ENCODE data around the gene BTBD7. TPM values are rescaled to one million over a fixed set of nuclear protein-coding genes. Genes with fewer than 3 reads are reported as not detected.
"Not testable (repeated sequence)": the region's sequence is repeated elsewhere in the genome, so short reads cannot be mapped to it uniquely, and the experiment has no call there.

Gene BTBD7
- total RNA-seq, 2 donors from 2014 or later: 42.8 to 48.6 TPM

DNA sequence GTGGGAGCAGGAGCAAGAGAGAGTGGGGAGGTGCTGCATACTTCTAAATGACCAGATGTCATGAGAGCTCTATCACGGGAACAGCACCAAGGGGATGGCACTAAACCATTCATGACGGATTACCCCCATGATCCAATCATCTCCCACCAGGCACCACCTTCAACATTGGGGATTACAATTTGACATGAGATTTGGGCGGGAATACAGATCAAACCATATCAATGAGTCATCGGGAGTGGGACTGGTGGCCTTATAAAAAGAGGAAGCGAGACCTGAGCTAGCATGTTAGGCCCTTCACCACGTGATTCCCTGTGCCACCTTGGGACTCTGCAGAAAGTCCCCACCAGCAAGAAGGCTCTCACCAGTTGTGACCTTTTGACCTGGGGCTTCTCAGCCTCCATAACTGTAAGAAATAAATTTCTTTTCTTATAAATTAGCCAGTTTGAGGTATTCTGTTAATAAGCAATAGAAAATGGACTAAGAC, 42.9 kb upstream of the BTBD7 start:
- H3K4me1 Mint-ChIP-seq: peaks cover 11% of the 10 kb centered on the region
- H3K27me3 ChIP-seq (ENCODE audit: control insufficient read depth, insufficient read depth, low read length, poor library complexity, severe bottlenecking): no peaks in the 10 kb centered on the region
- H3K9me3 Mint-ChIP-seq: peaks cover 9% of the 10 kb centered on the region
- no peaks in the 10 kb centered on the region for H3K36me3 ChIP-seq (ENCODE audit: control insufficient read depth, insufficient read depth, low read length)
- H3K4me3 ChIP-seq (ENCODE audit: low read length): no peak overlapping the region
- H3K4me3 Mint-ChIP-seq: no peak overlapping the region
- no peak for TF ChIP-seq CTCF (conservative IDR thresholded peaks at IDR 0.05)
- peaks cover 3% of the 10 kb centered on the region for H3K4me1 ChIP-seq (ENCODE audit: control insufficient read depth, insufficient read depth, low read length)
- peaks cover 10% of the 10 kb centered on the region for H3K9me3 ChIP-seq (ENCODE audit: control insufficient read depth, low read length)
- H3K27ac Mint-ChIP-seq: no peak overlapping the region
- no peak overlapping the region for H3K27ac ChIP-seq (ENCODE audit: low read depth, low read length)
- no peaks in the 10 kb centered on the region for H3K36me3 Mint-ChIP-seq (ENCODE audit: low read depth)
- peaks cover 8% of the 10 kb centered on the region for H3K27me3 Mint-ChIP-seq (ENCODE audit: insufficient read depth)
- no peak overlapping the region for H3K9ac ChIP-seq (ENCODE audit: extremely low read depth, low read length, poor library complexity, severe bottlenecking)
- no peak for DNase-seq
- WGBS, 2 experiments (ENCODE audit: insufficient coverage in 1 of 2, insufficient read length in 1 of 2): 94 to 100% methylated on average over 4 to 6 of the region's 6 CpGs

- Mint-ChIP-seq H3K4me3 (no peak overlapping the region), H3K4me1 (no peaks in the 10 kb centered on the region), H3K36me3 (ENCODE audit: low read depth) (no peaks in the 10 kb centered on the region), H3K27me3 (ENCODE audit: insufficient read depth) (peaks cover 4% of the 10 kb centered on the region), H3K27ac (no peak overlapping the region), H3K9me3 (peaks cover 9% of the 10 kb centered on the region)
- no peak overlapping the region for H3K9ac ChIP-seq (ENCODE audit: extremely low read depth, low read length, poor library complexity, severe bottlenecking)
- H3K36me3 ChIP-seq (ENCODE audit: control insufficient read depth, insufficient read depth, low read length): no peaks in the 10 kb centered on the region
- no peak for DNase-seq
- H3K4me1 ChIP-seq (ENCODE audit: control insufficient read depth, insufficient read depth, low read length): no peaks in the 10 kb centered on the region
- H3K27ac ChIP-seq (ENCODE audit: low read depth, low read length): no peak overlapping the region
- TF ChIP-seq CTCF (conservative IDR thresholded peaks at IDR 0.05): no peak
- peaks cover 10% of the 10 kb centered on the region for H3K9me3 ChIP-seq (ENCODE audit: control insufficient read depth, low read length)
- 94 to 100% methylated on average over 3 to 4 of the region's 4 CpGs for WGBS, 2 experiments (ENCODE audit: insufficient coverage in 1 of 2, insufficient read length in 1 of 2)
- no peaks in the 10 kb centered on the region for H3K27me3 ChIP-seq (ENCODE audit: control insufficient read depth, insufficient read depth, low read length, poor library complexity, severe bottlenecking)
- H3K4me3 ChIP-seq (ENCODE audit: low read length): no peak overlapping the region
Observed at GRCh38 chr14:93369713-93370266, 37.0 kb upstream of the BTBD7 start.

- no peaks in the 10 kb centered on the region for H3K4me1 Mint-ChIP-seq
- H3K4me3 Mint-ChIP-seq: no peak overlapping the region
- Histone ChIP-seq H3K4me1 (ENCODE audit: control insufficient read depth, insufficient read depth, low read length) (no peaks in the 10 kb centered on the region), H3K4me3 (ENCODE audit: low read length) (no peak overlapping the region), H3K9me3 (ENCODE audit: control insufficient read depth, low read length) (peaks cover 10% of the 10 kb centered on the region), H3K36me3 (ENCODE audit: control insufficient read depth, insufficient read depth, low read length) (no peaks in the 10 kb centered on the region), H3K9ac (ENCODE audit: extremely low read depth, low read length, poor library complexity, severe bottlenecking) (no peak overlapping the region), H3K27ac (ENCODE audit: low read depth, low read length) (no peak overlapping the region), H3K27me3 (ENCODE audit: control insufficient read depth, insufficient read depth, low read length, poor library complexity, severe bottlenecking) (no peaks in the 10 kb centered on the region)
- WGBS, 2 experiments (ENCODE audit: insufficient coverage in 1 of 2, insufficient read length in 1 of 2): 83 to 100% methylated on average over 3 to 4 of the region's 5 CpGs
- no peak overlapping the region for H3K27ac Mint-ChIP-seq
- peaks cover 4% of the 10 kb centered on the region for H3K27me3 Mint-ChIP-seq (ENCODE audit: insufficient read depth)
- DNase-seq: no peak
- H3K9me3 Mint-ChIP-seq: peaks cover 9% of the 10 kb centered on the region
- TF ChIP-seq CTCF (conservative IDR thresholded peaks at IDR 0.05): no peak
- no peaks in the 10 kb centered on the region for H3K36me3 Mint-ChIP-seq (ENCODE audit: low read depth)
Observed at GRCh38 chr14:93368996-93369712, 36.3 kb upstream of the BTBD7 start.

DNA sequence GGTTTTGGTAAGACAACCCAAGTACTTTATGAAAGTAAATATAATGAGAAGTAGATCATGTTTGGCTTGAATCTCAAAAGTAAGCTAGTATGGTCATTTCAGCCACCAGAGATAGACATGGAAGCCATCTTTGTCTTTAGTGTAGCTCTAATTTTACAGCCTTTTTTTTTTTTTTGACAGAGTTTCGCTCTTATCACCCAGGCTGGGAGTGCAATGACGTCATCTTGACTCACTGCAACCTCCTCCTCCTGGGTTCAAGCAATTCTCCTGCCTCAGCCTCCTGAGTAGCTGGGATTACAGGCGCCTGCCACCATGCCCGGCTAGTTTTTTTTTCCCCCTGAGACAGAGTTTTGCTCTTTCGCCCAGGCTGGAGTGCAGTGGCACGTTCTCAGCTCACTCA, 22.0 kb upstream of the BTBD7 start:
- not testable (repeated sequence) for H3K4me1 ChIP-seq (ENCODE audit: control insufficient read depth, insufficient read depth, low read length); H3K27ac Mint-ChIP-seq; H3K36me3 ChIP-seq (ENCODE audit: control insufficient read depth, insufficient read depth, low read length); DNase-seq; H3K27ac ChIP-seq (ENCODE audit: low read depth, low read length); H3K27me3 ChIP-seq (ENCODE audit: control insufficient read depth, insufficient read depth, low read length, poor library complexity, severe bottlenecking); H3K9me3 ChIP-seq (ENCODE audit: control insufficient read depth, low read length); H3K9ac ChIP-seq (ENCODE audit: extremely low read depth, low read length, poor library complexity, severe bottlenecking); H3K4me1 Mint-ChIP-seq; H3K36me3 Mint-ChIP-seq (ENCODE audit: low read depth); H3K4me3 Mint-ChIP-seq; H3K4me3 ChIP-seq (ENCODE audit: low read length); H3K27me3 Mint-ChIP-seq (ENCODE audit: insufficient read depth)
- H3K9me3 Mint-ChIP-seq: peaks cover 11% of the 10 kb centered on the region
- WGBS, 2 experiments (ENCODE audit: insufficient coverage in 1 of 2, insufficient read length in 1 of 2): 85 to 94% methylated on average over 6 of the region's 6 CpGs
